Measurements from ENCODE around the gene ARHGEF17. TPM values are rescaled to one million over a fixed set of nuclear protein-coding genes. Genes with fewer than 3 reads are reported as not detected.

Gene ARHGEF17
- total RNA-seq, 1 donor from 2014 or later, result 16.3 TPM

- no peak for FAIRE-seq
- no peak for DNase-seq (ENCODE audit: low spot score in 2 of 2)
These were observed 81.8 kb downstream of the ARHGEF17 start for GRCh38 chr11:73389916-73390315.

- FAIRE-seq (no peak), DNase-seq (ENCODE audit: low spot score in 2 of 2) (no peak)
These were observed 82.8 kb downstream of the ARHGEF17 start for GRCh38 chr11:73390601-73391565.

GRCh38 chr11:73391665-73392064 is 83.6 kb downstream of the ARHGEF17 start:
- no peak for FAIRE-seq

GRCh38 chr11:73392108-73393010 is 84.3 kb downstream of the ARHGEF17 start:
- FAIRE-seq, result no peak
- no peak for DNase-seq (ENCODE audit: low spot score in 2 of 2)

More at GRCh38 chr11:73391665-73392064, 83.6 kb downstream of the ARHGEF17 start:
- no peak for DNase-seq (ENCODE audit: low spot score in 2 of 2)

DNA sequence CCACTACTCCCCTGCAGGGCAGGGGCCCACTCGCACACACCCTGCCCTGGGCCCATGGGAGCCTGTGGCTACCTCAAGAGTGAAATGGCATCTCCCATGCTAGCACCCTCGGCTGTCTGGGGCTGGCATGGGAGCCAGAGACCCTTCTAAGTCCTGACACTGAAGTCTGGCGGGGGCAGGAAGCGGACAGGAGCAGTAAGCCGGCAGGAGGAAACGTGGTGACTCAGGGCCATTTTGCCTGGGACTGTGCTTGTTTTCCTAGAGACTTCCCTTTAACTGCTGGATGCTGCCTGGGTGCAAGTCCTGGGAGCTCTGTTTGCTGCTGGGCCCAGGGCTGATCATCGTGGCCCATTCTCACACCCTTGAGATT is 84.9 kb downstream of the ARHGEF17 start:
- DNase-seq (ENCODE audit: low spot score in 2 of 2) (no peak), FAIRE-seq (no peak)

GRCh38 chr11:73393479-73394415 is 85.7 kb downstream of the ARHGEF17 start:
- peak; percentile 84 to 86 for DNase-seq (ENCODE audit: low spot score in 2 of 2)
- no peak for FAIRE-seq

GRCh38 chr11:73394416-73395296 is 86.6 kb downstream of the ARHGEF17 start:
- FAIRE-seq, result no peak
- DNase-seq (ENCODE audit: low spot score in 2 of 2), result no peak

DNA sequence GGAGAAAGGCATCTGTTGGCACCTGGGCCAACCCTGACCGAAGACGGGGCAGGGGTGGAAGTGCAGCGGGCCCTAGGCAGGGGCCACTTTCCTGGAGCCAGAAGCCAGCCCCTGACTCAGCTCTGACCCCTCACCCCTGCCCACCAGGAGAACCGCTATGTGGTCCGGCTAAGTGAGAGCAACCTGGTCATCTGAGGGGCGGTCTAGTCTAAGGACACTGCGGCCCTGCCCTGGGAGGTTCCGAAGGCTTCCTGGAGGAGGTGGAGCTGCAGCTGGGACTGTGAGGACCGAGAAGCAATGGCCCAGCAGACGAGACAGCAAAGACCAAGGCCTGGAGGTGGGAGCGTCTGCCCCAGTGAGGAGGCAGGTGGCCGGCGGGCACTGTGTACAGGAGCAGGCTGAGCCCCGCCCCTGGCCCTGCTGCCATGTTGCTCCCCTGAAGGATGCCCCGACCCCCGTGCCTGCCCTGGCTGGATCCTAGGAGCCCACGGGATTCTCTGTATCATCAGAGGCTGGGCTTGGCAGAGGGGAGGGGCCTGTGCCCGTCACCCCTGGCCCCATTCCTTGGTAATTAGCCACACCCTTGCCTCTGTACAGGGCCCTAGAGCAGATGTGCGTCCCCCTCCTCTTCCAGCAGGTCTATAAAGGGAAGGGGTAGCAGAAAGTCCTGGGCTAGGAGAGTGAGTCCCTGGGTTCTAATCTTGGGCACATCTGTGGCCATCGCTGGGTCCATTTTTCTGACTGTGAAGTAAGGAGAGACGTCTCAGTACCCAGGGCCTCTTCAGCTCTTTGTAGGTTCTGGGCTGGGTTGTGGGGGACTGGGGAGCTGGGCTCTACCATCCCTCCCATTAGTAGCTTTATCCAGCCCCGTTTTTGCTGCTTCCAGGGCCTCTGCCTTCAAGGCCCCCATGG is 87.5 kb downstream of the ARHGEF17 start:
- FAIRE-seq, result no peak
- DNase-seq (ENCODE audit: low spot score in 2 of 2), result no peak

DNA sequence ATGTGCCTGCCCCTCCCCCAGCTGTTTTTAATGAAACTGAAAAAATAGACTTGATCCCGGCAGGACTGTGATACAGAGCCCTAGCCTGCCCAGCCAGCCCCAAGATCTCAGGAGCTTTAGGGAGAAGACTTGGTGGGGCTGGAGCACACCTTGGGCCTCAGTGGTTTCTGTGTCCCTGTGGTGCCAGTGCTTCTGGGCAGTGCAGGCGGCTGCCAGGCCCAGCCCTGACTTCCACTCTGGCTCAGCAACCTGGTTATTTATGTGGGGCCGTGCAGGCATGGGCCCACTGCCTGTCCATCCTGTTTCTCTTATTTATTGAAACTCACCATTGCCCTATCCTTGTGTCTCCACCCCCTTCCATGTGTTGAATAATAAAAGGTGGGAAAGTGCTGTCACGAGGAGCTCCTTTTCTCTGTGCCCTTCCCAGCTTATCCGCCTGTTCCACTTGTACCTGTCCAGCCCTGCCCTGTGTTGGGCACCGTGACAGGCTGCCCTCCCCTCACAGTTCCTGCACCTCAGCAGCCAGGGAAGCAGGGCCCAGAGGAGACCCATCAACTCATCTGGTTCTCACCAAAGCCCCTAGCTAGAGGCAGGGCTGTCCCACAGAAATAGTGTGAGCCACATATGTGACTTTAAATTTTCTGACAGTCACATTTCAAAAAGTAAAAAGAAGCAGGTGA is 88.3 kb downstream of the ARHGEF17 start:
- DNase-seq (ENCODE audit: low spot score in 2 of 2) (no peak), FAIRE-seq (no peak)

DNA sequence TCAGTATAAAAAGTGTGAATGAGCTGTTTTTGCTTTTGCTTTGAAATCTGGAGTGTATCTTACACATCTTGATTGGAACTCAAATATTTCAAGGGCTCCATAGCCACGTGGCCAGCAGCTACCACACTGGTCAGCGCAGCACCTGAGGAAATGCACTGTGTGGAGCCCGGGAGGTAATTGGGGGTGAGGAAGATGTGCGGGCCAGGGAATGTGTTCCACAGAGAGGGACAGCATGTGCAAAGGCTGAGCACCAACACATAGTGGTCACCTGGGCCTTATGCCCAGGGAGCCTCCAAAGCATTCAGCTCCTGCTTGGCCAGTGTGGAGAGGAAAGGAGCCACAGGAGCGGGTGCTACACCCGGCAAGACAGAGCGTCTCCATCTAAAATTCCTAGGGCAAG is 88.9 kb downstream of the ARHGEF17 start:
- FAIRE-seq (no peak), DNase-seq (ENCODE audit: low spot score in 2 of 2) (no peak)

DNA sequence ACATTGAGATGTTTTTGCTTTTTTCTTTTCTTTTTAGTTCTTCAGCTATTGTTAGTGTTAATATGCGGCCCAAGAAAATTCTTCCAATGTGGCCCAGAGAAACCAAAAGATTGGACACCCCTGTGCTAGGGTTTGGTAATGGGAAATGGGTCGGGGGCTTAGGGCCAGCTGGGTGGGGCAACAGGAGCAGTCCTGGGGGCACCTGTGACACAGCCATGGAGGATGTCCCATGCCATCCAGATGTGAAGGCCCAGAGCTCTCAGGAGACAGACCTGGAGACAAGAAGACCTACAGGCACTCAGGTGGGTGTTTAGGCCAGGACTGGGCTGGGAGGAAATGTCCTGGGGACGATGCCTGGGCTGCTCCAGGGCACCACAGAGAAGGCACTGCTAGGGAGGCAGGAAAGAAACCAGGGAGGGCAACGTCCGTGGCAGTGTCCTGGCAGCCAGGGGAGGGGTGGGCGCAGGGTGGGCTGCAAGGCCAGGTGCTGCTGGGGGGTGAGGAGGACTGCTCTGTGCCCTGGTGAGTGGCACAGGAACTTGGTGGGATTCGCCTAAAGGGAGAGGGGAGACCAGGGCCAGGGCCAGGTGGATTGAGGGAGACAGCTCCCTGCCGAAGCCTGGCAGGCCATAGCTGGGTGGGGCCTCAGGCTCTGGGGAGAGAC is 89.5 kb downstream of the ARHGEF17 start:
- FAIRE-seq (no peak), DNase-seq (ENCODE audit: low spot score in 2 of 2) (no peak)

DNA sequence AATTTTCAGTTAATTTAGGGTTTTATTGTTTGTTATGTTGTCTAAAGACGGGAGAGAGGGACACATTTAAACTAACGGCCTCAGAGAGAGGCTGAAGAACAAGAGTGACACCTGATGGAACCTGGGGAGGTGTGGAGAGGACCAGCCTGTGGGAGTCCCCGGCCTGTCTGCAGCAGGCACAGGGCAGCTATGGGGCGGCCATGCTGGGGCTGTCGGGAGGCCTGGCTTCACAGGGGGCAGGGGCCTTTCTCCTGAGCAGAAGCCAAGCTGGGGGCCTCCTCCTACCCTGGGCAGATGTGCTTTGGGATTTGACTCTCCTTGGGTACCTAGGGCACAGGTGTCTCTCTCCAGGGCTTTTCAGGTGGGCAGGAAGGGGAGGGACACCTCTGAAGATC is 90.1 kb downstream of the ARHGEF17 start:
- DNase-seq (ENCODE audit: low spot score in 2 of 2), result no peak
- FAIRE-seq, result no peak

DNA sequence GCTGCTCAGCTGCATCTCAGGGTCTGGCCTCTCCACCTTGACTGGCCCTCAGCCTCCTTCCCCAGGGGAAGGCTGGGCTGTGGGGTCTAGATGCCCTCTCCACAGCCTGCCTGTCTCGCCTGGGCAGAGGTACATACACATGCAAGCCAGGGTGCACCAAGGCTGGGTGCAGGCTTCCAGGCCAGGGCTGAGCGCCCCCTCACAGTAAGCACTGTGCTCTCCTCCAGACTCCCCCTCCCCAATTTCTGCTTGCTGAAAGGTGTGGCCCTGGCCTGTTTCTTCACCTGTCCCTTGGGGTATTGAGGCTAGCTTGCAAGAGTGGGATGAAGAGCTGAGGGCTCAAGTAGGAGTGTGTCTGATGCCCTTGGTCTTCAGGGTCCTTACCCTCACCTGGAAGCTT is 90.6 kb downstream of the ARHGEF17 start:
- DNase-seq (ENCODE audit: low spot score in 2 of 2), result no peak
- no peak for FAIRE-seq

DNA sequence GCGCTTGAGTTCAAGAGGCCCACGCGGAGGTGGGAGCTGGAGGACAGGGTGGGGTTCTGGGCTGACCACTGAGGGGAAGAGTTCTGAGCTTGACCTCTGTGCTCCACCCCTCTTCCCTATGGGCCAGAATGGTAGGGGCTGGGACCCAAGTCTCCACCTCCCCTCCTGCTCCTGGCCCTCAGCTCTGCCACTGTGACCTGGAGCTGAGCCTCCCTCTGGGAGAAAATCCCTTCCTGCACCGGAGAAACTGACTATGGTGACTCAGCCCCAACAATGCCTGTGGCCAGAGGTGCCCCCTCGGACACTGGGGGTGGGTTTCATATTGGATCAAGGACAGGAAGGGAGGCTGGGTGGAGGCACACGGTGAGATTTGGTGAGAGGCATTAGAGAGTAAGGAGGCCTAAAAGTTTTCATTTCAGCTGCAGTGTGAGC is 91.1 kb downstream of the ARHGEF17 start:
- FAIRE-seq, result no peak
- no peak for DNase-seq (ENCODE audit: low spot score in 2 of 2)

DNA sequence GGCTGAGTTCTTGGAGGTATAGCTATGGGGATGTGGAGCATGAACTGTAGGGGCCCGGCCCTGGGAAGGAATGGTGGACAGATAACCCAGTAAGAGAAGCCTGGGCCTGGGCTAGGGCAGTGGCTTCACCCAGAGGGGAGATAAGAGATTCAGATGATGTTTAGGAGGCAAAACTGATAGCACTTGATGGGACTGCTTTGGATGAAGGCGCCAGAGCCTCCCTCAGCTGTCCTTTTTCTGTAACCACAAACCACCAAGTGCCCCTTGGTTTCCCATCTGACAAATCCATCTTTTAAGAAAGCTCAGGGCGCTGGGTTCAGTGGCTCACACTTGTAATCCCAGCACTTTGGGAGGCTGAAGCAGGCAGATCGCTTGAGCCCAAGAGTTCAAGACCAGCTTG is 91.6 kb downstream of the ARHGEF17 start:
- FAIRE-seq (no peak), DNase-seq (ENCODE audit: low spot score in 2 of 2) (no peak)

DNA sequence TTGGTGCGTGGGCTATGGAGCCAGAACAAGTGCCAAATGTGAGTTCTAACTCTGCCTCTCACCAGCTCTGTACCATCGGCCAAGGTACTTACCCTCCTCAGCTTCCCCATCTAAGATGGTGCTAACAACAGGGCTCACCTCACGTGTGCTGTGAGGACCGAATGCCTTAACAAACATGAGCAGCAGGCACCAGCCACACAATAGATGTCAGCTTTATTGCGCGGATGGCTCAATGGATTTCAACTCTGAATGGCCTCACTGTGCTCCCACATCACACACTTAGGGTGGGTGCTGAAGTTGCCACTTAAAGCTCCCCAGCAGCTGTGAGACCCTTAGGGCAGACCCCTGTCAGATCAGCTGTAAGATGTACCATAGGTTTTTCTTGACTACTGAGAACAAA is 92.2 kb downstream of the ARHGEF17 start:
- DNase-seq (ENCODE audit: low spot score in 2 of 2) (no peak), FAIRE-seq (no peak)

Data from frontal cortex (tissue), 4 donors.